Muscle layer of colon (tissue), 2 donors: ENCODE data around the gene C1orf56.
A peak's percentile ranks its signal among the peaks of the same experiment; 100 is the strongest.
"Not testable (repeated sequence)": the region's sequence is repeated elsewhere in the genome, so short reads cannot be mapped to it uniquely, and the experiment has no call there.

Source experiments
- H3K27ac ChIP-seq: one replicate; pipeline ENCODE4 v1.7.0; 2013; ENCODE audit warnings: low read depth, mild to moderate bottlenecking, low read length, moderate library complexity
- H3K27me3 ChIP-seq, 2 donors: one replicate each; pipeline ENCODE4 v1.7.0; 2013; ENCODE audit warnings: low read length in 2 of 2, mild to moderate bottlenecking in 2 of 2; ENCODE audit not compliant: insufficient read depth in 2 of 2, control insufficient read depth in 1 of 2
- H3K36me3 ChIP-seq: one replicate; pipeline ENCODE4 v1.7.0; 2013; ENCODE audit warnings: mild to moderate bottlenecking, low read length; ENCODE audit not compliant: insufficient read depth
- H3K4me1 ChIP-seq: one replicate; pipeline ENCODE4 v1.7.0; 2013; ENCODE audit warnings: mild to moderate bottlenecking, low read length; ENCODE audit not compliant: insufficient read depth
- H3K4me3 ChIP-seq, 2 donors: one replicate each; pipeline ENCODE4 v1.7.0; 2013; ENCODE audit warnings: low read length in 2 of 2, low read depth in 1 of 2, mild to moderate bottlenecking in 1 of 2, moderate library complexity in 1 of 2
- H3K9ac ChIP-seq: one replicate; pipeline ENCODE4 v1.7.0; 2013; ENCODE audit warnings: low read length
- H3K9me3 ChIP-seq: one replicate; pipeline ENCODE4 v1.7.0; 2013; ENCODE audit warnings: mild to moderate bottlenecking, low read length
- donor health status: abdominal sarcoma.
- donor health status: Adenocarcinoma of cecum.

Gene C1orf56

DNA sequence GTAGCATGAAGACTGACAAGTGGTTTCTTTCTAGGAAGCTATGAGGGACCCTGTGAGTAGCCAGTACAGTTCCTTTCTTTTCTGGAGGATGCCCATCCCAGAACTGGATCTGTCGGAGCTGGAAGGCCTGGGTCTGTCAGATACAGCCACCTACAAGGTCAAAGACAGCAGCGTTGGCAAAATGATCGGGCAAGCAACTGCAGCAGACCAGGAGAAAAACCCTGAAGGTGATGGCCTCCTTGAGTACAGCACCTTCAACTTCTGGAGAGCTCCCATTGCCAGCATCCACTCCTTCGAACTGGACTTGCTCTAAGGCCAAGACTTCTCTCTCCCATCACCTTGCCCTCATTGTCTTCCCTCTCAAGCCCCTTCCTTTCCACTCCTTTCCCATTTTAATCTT is 19.6 kb downstream of the C1orf56 start:
- Histone ChIP-seq H3K4me3 (no peak overlapping the region), H3K36me3 (no peaks in the 10 kb centered on the region), H3K27ac (no peak overlapping the region), H3K27me3 (no peaks in the 10 kb centered on the region), H3K9ac (no peak overlapping the region), H3K4me1 (peaks cover 13% of the 10 kb centered on the region), H3K9me3 (no peaks in the 10 kb centered on the region)

GRCh38 chr1:151069103-151069486 is 21.5 kb downstream of the C1orf56 start:
- Histone ChIP-seq H3K27me3 (no peaks in the 10 kb centered on the region), H3K9ac (no peak overlapping the region), H3K36me3 (no peaks in the 10 kb centered on the region), H3K27ac (no peak overlapping the region), H3K9me3 (no peaks in the 10 kb centered on the region), H3K4me1 (peaks cover 13% of the 10 kb centered on the region), H3K4me3 (peak overlapping the region in 1 of 2 donors; percentile 81)

- Histone ChIP-seq H3K4me1 (peaks cover 13% of the 10 kb centered on the region), H3K9me3 (no peaks in the 10 kb centered on the region), H3K9ac (peak within 1 kb of the TSS; percentile 74), H3K4me3 (peak within 1 kb of the TSS; percentile 81 to 96), H3K36me3 (no peaks in the 10 kb centered on the region), H3K27ac (peak within 1 kb of the TSS; percentile 100), H3K27me3 (no peaks in the 10 kb centered on the region)
Observed at GRCh38 chr1:151070474-151071276, 23.1 kb downstream of the C1orf56 start, which contains the start of gene GABPB2. TSS of gene GABPB2 (plus strand) at chr1:151070761. CDS start at chr1:151088190, 17,429 bp downstream.

GRCh38 chr1:151072224-151072623 is 24.7 kb downstream of the C1orf56 start:
- Histone ChIP-seq H3K9ac (no peak overlapping the region), H3K27ac (no peak overlapping the region), H3K4me1 (peaks cover 13% of the 10 kb centered on the region), H3K4me3 (no peak overlapping the region), H3K36me3 (no peaks in the 10 kb centered on the region), H3K27me3 (no peaks in the 10 kb centered on the region), H3K9me3 (no peaks in the 10 kb centered on the region)

GRCh38 chr1:151085953-151086559 is 38.5 kb downstream of the C1orf56 start:
- no peak overlapping the region for H3K4me3 ChIP-seq
- H3K4me1 ChIP-seq: no peaks in the 10 kb centered on the region
- H3K36me3 ChIP-seq: no peaks in the 10 kb centered on the region
- no peak overlapping the region for H3K27ac ChIP-seq
- no peaks in the 10 kb centered on the region for H3K9me3 ChIP-seq
- H3K27me3 ChIP-seq: no peaks in the 10 kb centered on the region
- no peak overlapping the region for H3K9ac ChIP-seq

GRCh38 chr1:151097426-151097825 is 49.9 kb downstream of the C1orf56 start:
- not testable (repeated sequence) for H3K27me3 ChIP-seq, H3K9me3 ChIP-seq, H3K4me3 ChIP-seq, H3K9ac ChIP-seq, H3K27ac ChIP-seq, H3K36me3 ChIP-seq, H3K4me1 ChIP-seq

GRCh38 chr1:151098126-151098525 is 50.6 kb downstream of the C1orf56 start:
- Histone ChIP-seq H3K36me3 (no peaks in the 10 kb centered on the region), H3K27ac (no peak overlapping the region), H3K4me3 (no peak overlapping the region), H3K4me1 (no peaks in the 10 kb centered on the region), H3K27me3 (no peaks in the 10 kb centered on the region), H3K9me3 (no peaks in the 10 kb centered on the region), H3K9ac (no peak overlapping the region)
